ENCODE data around the gene WDR86.

DNA sequence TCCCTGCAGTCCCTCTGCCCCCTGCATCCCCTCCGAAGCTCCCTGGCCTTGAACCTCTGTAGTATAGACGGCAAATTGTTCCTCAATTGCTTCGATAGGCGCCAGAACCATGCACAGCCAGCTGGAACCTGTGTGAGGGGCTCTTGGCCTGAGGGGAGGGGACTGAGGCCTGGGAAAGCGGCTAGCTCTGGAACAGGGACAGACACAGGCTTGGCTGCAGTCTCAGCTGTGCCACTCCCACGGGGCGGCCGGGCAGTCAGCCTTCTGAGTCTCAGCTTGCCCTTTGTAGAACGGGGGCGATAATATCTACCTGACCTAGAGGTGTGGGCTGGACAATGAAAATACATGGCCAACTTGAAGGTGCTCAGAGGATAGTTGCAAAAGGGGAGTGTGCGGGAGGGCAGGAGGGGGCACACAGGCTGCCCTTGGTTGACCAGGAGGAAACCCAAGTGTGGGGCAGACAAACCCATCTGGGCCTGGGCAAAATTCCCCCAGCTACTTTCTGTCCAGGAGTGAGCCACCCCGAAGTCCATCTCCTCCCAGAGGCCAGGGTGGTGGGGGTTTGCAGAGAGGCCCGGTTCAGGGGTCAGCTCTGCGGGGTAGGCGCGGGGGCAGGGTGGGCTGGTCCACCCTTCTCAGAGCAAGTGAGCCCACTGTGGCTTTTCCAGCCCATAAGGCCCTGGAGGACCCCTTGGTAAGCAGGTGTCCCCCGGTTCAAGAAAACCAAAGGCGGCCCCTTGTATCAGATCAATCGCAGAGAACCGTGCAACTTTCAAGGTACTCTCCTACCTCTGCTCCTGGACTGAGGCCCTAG, 25.5 kb upstream of the WDR86 start:
- TF ChIP-seq, protein P1, sequence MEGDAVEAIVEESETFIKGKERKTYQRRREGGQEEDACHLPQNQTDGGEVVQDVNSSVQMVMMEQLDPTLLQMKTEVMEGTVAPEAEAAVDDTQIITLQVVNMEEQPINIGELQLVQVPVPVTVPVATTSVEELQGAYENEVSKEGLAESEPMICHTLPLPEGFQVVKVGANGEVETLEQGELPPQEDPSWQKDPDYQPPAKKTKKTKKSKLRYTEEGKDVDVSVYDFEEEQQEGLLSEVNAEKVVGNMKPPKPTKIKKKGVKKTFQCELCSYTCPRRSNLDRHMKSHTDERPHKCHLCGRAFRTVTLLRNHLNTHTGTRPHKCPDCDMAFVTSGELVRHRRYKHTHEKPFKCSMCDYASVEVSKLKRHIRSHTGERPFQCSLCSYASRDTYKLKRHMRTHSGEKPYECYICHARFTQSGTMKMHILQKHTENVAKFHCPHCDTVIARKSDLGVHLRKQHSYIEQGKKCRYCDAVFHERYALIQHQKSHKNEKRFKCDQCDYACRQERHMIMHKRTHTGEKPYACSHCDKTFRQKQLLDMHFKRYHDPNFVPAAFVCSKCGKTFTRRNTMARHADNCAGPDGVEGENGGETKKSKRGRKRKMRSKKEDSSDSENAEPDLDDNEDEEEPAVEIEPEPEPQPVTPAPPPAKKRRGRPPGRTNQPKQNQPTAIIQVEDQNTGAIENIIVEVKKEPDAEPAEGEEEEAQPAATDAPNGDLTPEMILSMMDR (conservative IDR thresholded peaks at IDR 0.05; ENCODE audit: low read length), result no peak
- no peak for TF ChIP-seq EZH2phosphoT487 (IDR thresholded peaks at IDR 0.05; ENCODE audit: borderline replicate concordance)
